GM12864 (cell line): ENCODE data around the gene TRPV4.
"Not testable (repeated sequence)": the region's sequence is repeated elsewhere in the genome, so short reads cannot be mapped to it uniquely, and the experiment has no call there.

ENCODE experiments used
- DNase-seq: peaks from one replicate; pipeline ENCODE4 v3.0.0-alpha.2; 2011; ENCODE audit warnings: low read depth
- H3K4me3 ChIP-seq: 2 replicates; pipeline ENCODE4 v1.5.1; 2011; ENCODE audit warnings: mild to moderate bottlenecking, low read depth, low read length, control low read depth
- CTCF ChIP-seq: IDR thresholded peaks from 2 replicates; pipeline ENCODE4 v1.5.1; 2011; ENCODE audit warnings: low read depth, mild to moderate bottlenecking, moderate library complexity, low read length, control low read depth, inconsistent platforms; ENCODE audit errors: missing control alignments

TRPV4 gene

GRCh38 chr12:109870648-109871047, 37.5 kb upstream of the TRPV4 start:
- H3K4me3 ChIP-seq: no peak overlapping the region
- no peak for DNase-seq
- TF ChIP-seq CTCF: no peak

GRCh38 chr12:109868182-109869051, 35.2 kb upstream of the TRPV4 start:
- no peak for TF ChIP-seq CTCF
- DNase-seq: no peak
- no peak overlapping the region for H3K4me3 ChIP-seq

DNA sequence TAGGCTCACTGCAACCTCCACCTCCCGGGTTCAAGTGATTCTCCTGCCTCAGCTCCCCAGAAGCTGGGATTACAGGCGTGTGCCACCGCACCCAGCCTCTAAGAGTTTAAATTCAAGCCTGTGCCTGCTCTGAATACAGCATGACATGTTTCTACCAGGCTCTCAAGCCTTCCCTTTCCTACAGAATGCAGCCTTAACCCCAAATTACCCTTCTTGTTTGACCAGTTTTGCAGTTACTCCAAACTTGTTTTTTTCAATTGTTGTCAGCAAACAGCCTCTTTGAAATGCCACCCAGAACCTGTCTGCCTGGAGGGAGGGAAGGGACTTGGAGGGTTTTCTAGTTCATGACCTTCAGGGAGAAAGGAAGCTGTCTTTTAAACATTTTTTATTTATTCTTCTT, 31.7 kb upstream of the TRPV4 start:
- no peak overlapping the region for H3K4me3 ChIP-seq
- TF ChIP-seq CTCF: no peak
- DNase-seq: no peak

GRCh38 chr12:109863847-109864712, 30.9 kb upstream of the TRPV4 start:
- no peak overlapping the region for H3K4me3 ChIP-seq
- TF ChIP-seq CTCF: no peak
- no peak for DNase-seq

- DNase-seq, H3K4me3 ChIP-seq: not testable (repeated sequence)
These were observed 29.3 kb upstream of the TRPV4 start for GRCh38 chr12:109862491-109862890.

- DNase-seq: no peak
- no peak for TF ChIP-seq CTCF
- no peak overlapping the region for H3K4me3 ChIP-seq
These were observed 28.6 kb upstream of the TRPV4 start for GRCh38 chr12:109861689-109862314.

DNA sequence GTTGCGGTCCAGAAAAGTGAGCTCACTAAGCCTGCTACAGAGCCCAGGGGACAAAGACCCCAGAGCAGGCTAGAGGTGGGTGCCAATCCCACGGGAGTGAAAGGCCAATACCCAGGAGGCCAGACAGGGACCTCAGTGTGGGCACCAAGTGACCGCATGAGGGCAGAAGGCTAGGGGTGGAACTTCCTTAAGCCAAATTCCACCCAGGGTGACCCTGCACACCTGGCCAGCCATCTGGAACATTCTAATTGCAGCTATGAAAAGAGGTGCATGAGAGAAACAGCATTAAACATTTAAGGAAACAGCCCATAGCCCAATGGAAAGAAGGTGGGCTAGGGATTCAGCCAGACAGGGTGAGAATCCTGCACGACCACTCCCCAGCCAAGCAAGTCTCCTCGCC, 27.8 kb upstream of the TRPV4 start:
- H3K4me3 ChIP-seq: no peak overlapping the region
- DNase-seq: no peak
- TF ChIP-seq CTCF: no peak
